NCI-H510A treated with DMSO at 0.1 percent for 48 hours (cell line): ENCODE data around the gene FRMD3.
"Not testable (repeated sequence)": the region's sequence is repeated elsewhere in the genome, so short reads cannot be mapped to it uniquely, and the experiment has no call there.

Source experiments
- DNase-seq: peaks from one replicate; lab custom pipeline; 2025; lab: John Stamatoyannopoulos, UW

FRMD3 gene

GRCh38 chr9:83523684-83524083, 14.5 kb downstream of the FRMD3 start:
- DNase-seq: peak; percentile 75

- no peak for DNase-seq
These were observed 16.8 kb downstream of the FRMD3 start for GRCh38 chr9:83521411-83521810.

- DNase-seq: no peak
These were observed 17.2 kb downstream of the FRMD3 start for GRCh38 chr9:83521011-83521410.

GRCh38 chr9:83520292-83520691, 17.9 kb downstream of the FRMD3 start:
- no peak for DNase-seq

- not testable (repeated sequence) for DNase-seq
These were observed 20.2 kb downstream of the FRMD3 start for GRCh38 chr9:83517980-83518379.

GRCh38 chr9:83514767-83515166, 23.4 kb downstream of the FRMD3 start:
- DNase-seq: no peak

GRCh38 chr9:83512621-83513020, 25.6 kb downstream of the FRMD3 start:
- DNase-seq: no peak

- DNase-seq: peak; percentile 57
These were observed 27.1 kb downstream of the FRMD3 start for GRCh38 chr9:83511051-83511450.

GRCh38 chr9:83509402-83509801, 28.8 kb downstream of the FRMD3 start:
- DNase-seq: peak; percentile 16

GRCh38 chr9:83508067-83508466, 30.1 kb downstream of the FRMD3 start:
- DNase-seq: peak; percentile 27

- DNase-seq: peak; percentile 98
These were observed 32.9 kb downstream of the FRMD3 start for GRCh38 chr9:83505282-83505681.

- DNase-seq: peak; percentile 61
These were observed 34.3 kb downstream of the FRMD3 start for GRCh38 chr9:83503866-83504265.

- peak; percentile 19 for DNase-seq
These were observed 36.6 kb downstream of the FRMD3 start for GRCh38 chr9:83501565-83501964.

GRCh38 chr9:83497441-83497840, 40.8 kb downstream of the FRMD3 start:
- no peak for DNase-seq

GRCh38 chr9:83491995-83492394, 46.2 kb downstream of the FRMD3 start:
- no peak for DNase-seq

- peak; percentile 54 for DNase-seq
These were observed 46.8 kb downstream of the FRMD3 start for GRCh38 chr9:83491413-83491812.

GRCh38 chr9:83489961-83490360, 48.2 kb downstream of the FRMD3 start:
- no peak for DNase-seq

- no peak for DNase-seq
These were observed 53.2 kb downstream of the FRMD3 start for GRCh38 chr9:83484990-83485389.

GRCh38 chr9:83483223-83483622, 55.0 kb downstream of the FRMD3 start:
- DNase-seq: no peak

- no peak for DNase-seq
These were observed 58.4 kb downstream of the FRMD3 start for GRCh38 chr9:83479765-83480164.

- no peak for DNase-seq
These were observed 60.6 kb downstream of the FRMD3 start for GRCh38 chr9:83477571-83477970.

GRCh38 chr9:83477120-83477519, 61.1 kb downstream of the FRMD3 start:
- no peak for DNase-seq

- no peak for DNase-seq
These were observed 61.7 kb downstream of the FRMD3 start for GRCh38 chr9:83476513-83476912.

GRCh38 chr9:83475741-83476140, 62.5 kb downstream of the FRMD3 start:
- DNase-seq: no peak

- no peak for DNase-seq
These were observed 63.6 kb downstream of the FRMD3 start for GRCh38 chr9:83474631-83475030.
